Ectodermal cell (in vitro differentiated cells): ENCODE measurements around the gene CSGALNACT2.

ENCODE experiments used
- H3K27ac ChIP-seq: 2 replicates; pipeline ENCODE4 v1.7.0; 2013; ENCODE audit warnings: mild to moderate bottlenecking, low read depth, low read length; ENCODE audit not compliant: insufficient read depth, poor library complexity, severe bottlenecking
- H3K27me3 ChIP-seq: 2 replicates; pipeline ENCODE4 v1.7.0; 2013; ENCODE audit warnings: mild to moderate bottlenecking, low read length; ENCODE audit not compliant: insufficient read depth, control insufficient read depth, poor library complexity, severe bottlenecking
- H3K36me3 ChIP-seq: one replicate; pipeline ENCODE4 v1.7.0; 2013; ENCODE audit warnings: low read length; ENCODE audit not compliant: control insufficient read depth, insufficient read depth
- H3K4me1 ChIP-seq: one replicate; pipeline ENCODE4 v1.7.0; 2013; ENCODE audit warnings: low read length; ENCODE audit not compliant: control insufficient read depth, insufficient read depth
- H3K4me3 ChIP-seq: 2 replicates; pipeline ENCODE4 v1.7.0; 2013; ENCODE audit warnings: low read depth, low read length, control low read depth; ENCODE audit not compliant: insufficient read depth
- H3K9me3 ChIP-seq: 2 replicates; pipeline ENCODE4 v1.7.0; 2013; ENCODE audit warnings: mild to moderate bottlenecking, low read length, moderate library complexity; ENCODE audit not compliant: control insufficient read depth
- WGBS, 2 experiments: methylation state at CpG; one replicate each; pipeline ENCODE4 v1.1.7; 2013; ENCODE audit warnings: missing lambda C conversion rate in 2 of 2; 5-methylcytosine and 5-hydroxymethylcytosine counted together

The CSGALNACT2 gene

GRCh38 chr10:43162604-43163003, 24.4 kb downstream of the CSGALNACT2 start:
- 90 to 94% methylated on average over 1 of the region's 1 CpG for WGBS, 2 experiments
- no peak overlapping the region for H3K4me3 ChIP-seq
- no peaks in the 10 kb centered on the region for H3K27me3 ChIP-seq
- no peaks in the 10 kb centered on the region for H3K9me3 ChIP-seq
- H3K4me1 ChIP-seq, result no peaks in the 10 kb centered on the region
- H3K27ac ChIP-seq, result no peak overlapping the region
- H3K36me3 ChIP-seq, result no peaks in the 10 kb centered on the region

DNA sequence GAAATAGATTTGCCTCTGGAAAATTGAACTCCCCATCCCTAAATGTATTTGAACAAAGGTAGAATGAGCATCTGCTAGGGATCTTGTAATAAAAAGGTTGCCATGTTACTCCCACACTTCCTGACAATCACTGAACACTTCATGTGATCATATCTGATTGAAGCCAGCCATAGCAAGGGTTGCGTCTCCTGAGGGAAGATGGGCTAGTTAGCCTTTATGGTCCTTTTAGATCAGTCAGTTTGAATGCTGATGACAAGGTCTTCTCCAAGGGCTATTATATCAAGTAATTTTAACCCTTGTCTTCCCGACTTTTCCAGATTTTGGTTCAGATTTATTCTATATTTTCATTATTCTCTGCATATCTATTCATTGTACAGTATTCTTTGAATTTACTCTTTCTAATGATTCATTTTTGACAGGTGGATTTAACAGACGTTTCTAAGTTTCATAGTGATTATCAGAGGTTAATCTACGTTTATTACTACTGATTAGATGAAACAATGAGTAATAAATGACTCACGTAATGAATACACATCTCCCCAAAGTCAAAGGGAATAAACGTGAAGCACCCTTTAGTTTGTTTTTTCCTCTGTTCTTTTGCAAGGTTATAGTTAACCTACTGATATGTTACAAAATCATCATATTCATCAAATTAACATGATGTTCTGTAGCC, 28.1 kb downstream of the CSGALNACT2 start:
- whole genome bisulfite sequencing, 2 experiments, result 92 to 100% methylated on average over 1 to 6 of the region's 6 CpGs
- H3K4me3 ChIP-seq, result no peak overlapping the region
- H3K36me3 ChIP-seq, result no peaks in the 10 kb centered on the region
- no peaks in the 10 kb centered on the region for H3K27me3 ChIP-seq
- H3K9me3 ChIP-seq, result no peaks in the 10 kb centered on the region
- no peak overlapping the region for H3K27ac ChIP-seq
- no peaks in the 10 kb centered on the region for H3K4me1 ChIP-seq

- H3K4me3 ChIP-seq, result no peak overlapping the region
- H3K4me1 ChIP-seq, result no peaks in the 10 kb centered on the region
- no peaks in the 10 kb centered on the region for H3K27me3 ChIP-seq
- H3K36me3 ChIP-seq, result no peaks in the 10 kb centered on the region
- H3K9me3 ChIP-seq, result no peaks in the 10 kb centered on the region
- no peak overlapping the region for H3K27ac ChIP-seq
Observed at GRCh38 chr10:43166880-43167497, 28.7 kb downstream of the CSGALNACT2 start.

DNA sequence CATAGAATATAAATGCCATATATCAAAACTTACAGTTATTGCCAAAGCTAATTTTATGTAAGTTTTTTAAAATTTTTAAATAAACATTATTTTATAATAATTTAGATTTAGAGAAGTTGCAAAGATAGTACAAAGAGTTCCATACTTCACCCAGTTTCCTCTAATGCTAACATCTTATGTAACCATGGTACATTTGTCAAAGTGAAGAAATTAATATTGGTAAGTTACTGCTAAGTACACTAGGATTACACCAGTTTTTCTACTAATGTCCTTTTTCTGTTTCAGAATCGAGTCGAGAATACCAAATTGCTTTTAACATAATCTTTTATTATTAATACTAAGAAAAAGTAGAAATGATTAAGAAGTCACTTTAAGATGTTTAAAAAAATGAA, 29.2 kb downstream of the CSGALNACT2 start:
- Histone ChIP-seq H3K4me1 (no peaks in the 10 kb centered on the region), H3K27me3 (no peaks in the 10 kb centered on the region), H3K27ac (no peak overlapping the region), H3K36me3 (no peaks in the 10 kb centered on the region), H3K4me3 (no peak overlapping the region), H3K9me3 (no peaks in the 10 kb centered on the region)
- no CpG with 5 or more reads among the region's 2 CpGs for WGBS, 2 experiments

- no peaks in the 10 kb centered on the region for H3K27me3 ChIP-seq
- H3K4me1 ChIP-seq, result no peaks in the 10 kb centered on the region
- H3K36me3 ChIP-seq, result no peaks in the 10 kb centered on the region
- H3K27ac ChIP-seq, result no peak overlapping the region
- no peaks in the 10 kb centered on the region for H3K9me3 ChIP-seq
- WGBS, 2 experiments, result 65% methylated on average over 2 of the region's 2 CpGs
- H3K4me3 ChIP-seq, result no peak overlapping the region
Observed at GRCh38 chr10:43170491-43170890, 32.2 kb downstream of the CSGALNACT2 start.

- Histone ChIP-seq H3K9me3 (no peaks in the 10 kb centered on the region), H3K4me3 (no peak overlapping the region), H3K4me1 (no peaks in the 10 kb centered on the region), H3K27me3 (no peaks in the 10 kb centered on the region), H3K36me3 (peaks cover 4% of the 10 kb centered on the region), H3K27ac (no peak overlapping the region)
- 95 to 98% methylated on average over 5 of the region's 5 CpGs for WGBS, 2 experiments
Observed at GRCh38 chr10:43172645-43173044, 34.4 kb downstream of the CSGALNACT2 start.

DNA sequence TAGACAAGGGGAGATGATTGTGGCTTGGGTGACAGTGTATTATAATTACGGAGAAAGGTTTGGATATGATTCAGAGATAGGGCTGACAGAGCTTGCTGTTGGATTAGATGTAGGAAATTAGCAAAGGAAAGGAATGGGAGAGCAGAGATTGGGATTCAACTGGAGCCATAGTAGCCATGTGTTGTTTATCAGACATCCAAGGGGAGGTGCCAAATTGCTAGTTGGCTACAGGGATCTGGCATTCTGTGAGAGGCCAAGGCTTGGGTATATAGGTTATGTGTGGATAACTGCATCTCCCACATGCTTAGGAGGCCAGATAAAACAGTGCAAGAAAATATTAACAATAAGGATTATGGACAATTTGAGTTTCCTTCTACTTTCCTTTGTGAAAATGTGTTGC, 34.9 kb downstream of the CSGALNACT2 start:
- H3K36me3 ChIP-seq, result peaks cover 4% of the 10 kb centered on the region
- H3K4me1 ChIP-seq, result no peaks in the 10 kb centered on the region
- no peaks in the 10 kb centered on the region for H3K27me3 ChIP-seq
- H3K9me3 ChIP-seq, result no peaks in the 10 kb centered on the region
- no peak overlapping the region for H3K27ac ChIP-seq
- 98 to 100% methylated on average over 1 of the region's 1 CpG for WGBS, 2 experiments
- H3K4me3 ChIP-seq, result no peak overlapping the region

- H3K4me3 ChIP-seq, result no peak overlapping the region
- 89 to 92% methylated on average over 6 of the region's 6 CpGs for WGBS, 2 experiments
- no peaks in the 10 kb centered on the region for H3K4me1 ChIP-seq
- H3K27me3 ChIP-seq, result no peaks in the 10 kb centered on the region
- H3K27ac ChIP-seq, result no peak overlapping the region
- H3K36me3 ChIP-seq, result peaks cover 4% of the 10 kb centered on the region
- H3K9me3 ChIP-seq, result no peaks in the 10 kb centered on the region
Observed at GRCh38 chr10:43174969-43175368, 36.7 kb downstream of the CSGALNACT2 start.

DNA sequence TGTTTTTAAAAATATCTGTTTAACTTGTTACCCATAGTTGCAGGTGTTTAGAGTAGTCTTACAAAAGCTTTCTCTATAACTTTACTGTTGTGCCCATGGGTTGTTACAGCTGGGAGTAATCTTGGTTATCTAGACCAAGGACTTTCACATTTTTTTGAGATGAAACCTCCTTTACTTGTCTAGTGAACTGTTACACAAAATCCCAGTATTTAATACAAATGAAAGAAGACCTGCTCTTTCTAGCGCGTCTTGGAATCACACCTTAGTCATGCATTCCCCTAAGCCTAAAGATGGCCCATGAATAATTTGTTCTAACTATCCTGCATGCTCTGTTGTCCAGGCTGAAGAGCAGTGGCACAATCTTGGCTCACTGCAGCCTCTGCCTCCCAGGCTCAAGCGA, 38.0 kb downstream of the CSGALNACT2 start:
- no peaks in the 10 kb centered on the region for H3K4me1 ChIP-seq
- peaks cover 4% of the 10 kb centered on the region for H3K36me3 ChIP-seq
- H3K27me3 ChIP-seq, result no peaks in the 10 kb centered on the region
- no peak overlapping the region for H3K27ac ChIP-seq
- no peak overlapping the region for H3K4me3 ChIP-seq
- H3K9me3 ChIP-seq, result no peaks in the 10 kb centered on the region
- 85 to 94% methylated on average over 3 of the region's 3 CpGs for WGBS, 2 experiments

DNA sequence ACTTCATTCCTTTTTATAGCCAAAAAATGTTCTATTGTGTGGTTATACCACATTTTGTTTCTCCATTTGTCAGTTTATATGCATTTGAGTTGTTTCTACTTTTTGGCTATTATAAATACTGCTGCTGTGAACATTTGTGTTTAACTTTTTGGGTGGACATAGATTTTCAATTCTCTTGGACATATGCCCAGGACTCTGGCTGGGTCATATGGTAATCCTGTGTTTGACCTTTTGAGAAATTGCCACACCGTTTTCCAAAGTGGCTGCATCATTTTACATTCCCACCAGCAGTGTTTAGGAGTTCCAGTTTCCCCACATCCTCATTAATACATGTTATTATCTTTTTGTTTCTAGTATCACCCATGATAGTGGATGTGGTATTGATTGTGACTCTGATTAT, 39.4 kb downstream of the CSGALNACT2 start:
- H3K4me3 ChIP-seq, result no peak overlapping the region
- H3K4me1 ChIP-seq, result no peaks in the 10 kb centered on the region
- peaks cover 4% of the 10 kb centered on the region for H3K36me3 ChIP-seq
- 100% methylated on average over 1 of the region's 1 CpG for WGBS, 2 experiments
- H3K9me3 ChIP-seq, result no peaks in the 10 kb centered on the region
- H3K27me3 ChIP-seq, result no peaks in the 10 kb centered on the region
- no peak overlapping the region for H3K27ac ChIP-seq
